Uterus (tissue), 2 donors: ENCODE measurements around the gene KDM4F.

Source experiments
- POLR2A ChIP-seq, 2 donors: fragments of 450-650 bp; IDR thresholded peaks; one replicate each; pipeline ENCODE4 v1.6.1; 2016; ENCODE audit warnings: antibody characterized with exemption in 2 of 2, mild to moderate bottlenecking in 1 of 2, moderate library complexity in 1 of 2
- TF ChIP-seq, protein P1 (sequence below), 4 experiments: fragments of 200-600 bp in 2 of 4; fragments of 450-650 bp in 2 of 4; sonication (generic) in 2 of 4; IDR thresholded peaks; one replicate each; pipeline ENCODE4 v1.5.1; 2016 to 2019; ENCODE audit warnings: antibody characterized with exemption in 4 of 4, mild to moderate bottlenecking in 2 of 4, moderate library complexity in 1 of 4

DNA sequence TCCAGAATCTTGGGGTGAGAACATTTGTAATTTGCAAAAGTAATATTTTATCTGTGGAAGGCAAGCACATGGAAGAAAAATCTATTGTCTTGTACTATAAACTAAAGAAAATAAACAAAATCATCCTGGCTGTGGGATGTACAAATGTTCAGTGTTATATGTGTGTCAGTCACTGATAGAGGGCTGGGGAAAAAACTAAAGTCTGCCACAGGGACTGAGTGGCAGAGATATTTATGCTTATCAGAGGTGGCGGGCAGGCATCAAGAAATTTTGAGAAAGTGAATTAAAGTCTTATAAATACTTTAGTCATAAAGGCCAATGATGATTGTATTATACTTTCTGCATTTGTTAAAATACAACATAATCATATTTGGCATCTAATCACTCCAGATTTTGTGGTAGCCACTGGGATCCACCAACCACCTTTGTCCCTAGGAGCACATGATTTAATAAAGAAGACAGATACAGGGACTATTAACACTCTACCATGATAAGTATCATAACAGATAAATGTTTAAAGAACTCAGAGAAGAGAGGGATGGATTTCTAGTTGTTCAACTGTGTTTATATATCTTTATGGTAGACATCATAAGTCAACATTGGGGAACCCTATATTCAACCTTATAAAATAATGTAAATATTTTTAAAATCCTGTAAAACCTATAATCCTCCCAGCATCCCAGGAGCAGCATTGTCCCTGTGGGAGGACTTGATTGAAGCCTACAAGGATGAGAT, 37.8 kb downstream of the KDM4F start:
- TF ChIP-seq, protein P1, sequence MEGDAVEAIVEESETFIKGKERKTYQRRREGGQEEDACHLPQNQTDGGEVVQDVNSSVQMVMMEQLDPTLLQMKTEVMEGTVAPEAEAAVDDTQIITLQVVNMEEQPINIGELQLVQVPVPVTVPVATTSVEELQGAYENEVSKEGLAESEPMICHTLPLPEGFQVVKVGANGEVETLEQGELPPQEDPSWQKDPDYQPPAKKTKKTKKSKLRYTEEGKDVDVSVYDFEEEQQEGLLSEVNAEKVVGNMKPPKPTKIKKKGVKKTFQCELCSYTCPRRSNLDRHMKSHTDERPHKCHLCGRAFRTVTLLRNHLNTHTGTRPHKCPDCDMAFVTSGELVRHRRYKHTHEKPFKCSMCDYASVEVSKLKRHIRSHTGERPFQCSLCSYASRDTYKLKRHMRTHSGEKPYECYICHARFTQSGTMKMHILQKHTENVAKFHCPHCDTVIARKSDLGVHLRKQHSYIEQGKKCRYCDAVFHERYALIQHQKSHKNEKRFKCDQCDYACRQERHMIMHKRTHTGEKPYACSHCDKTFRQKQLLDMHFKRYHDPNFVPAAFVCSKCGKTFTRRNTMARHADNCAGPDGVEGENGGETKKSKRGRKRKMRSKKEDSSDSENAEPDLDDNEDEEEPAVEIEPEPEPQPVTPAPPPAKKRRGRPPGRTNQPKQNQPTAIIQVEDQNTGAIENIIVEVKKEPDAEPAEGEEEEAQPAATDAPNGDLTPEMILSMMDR (IDR thresholded peaks at IDR 0.05) = no peak
- no peak for TF ChIP-seq POLR2A (IDR thresholded peaks at IDR 0.05)
